Limb (tissue), 2 donors: ENCODE results near the gene PRDM8.
"Not testable (repeated sequence)": the region's sequence is repeated elsewhere in the genome, so short reads cannot be mapped to it uniquely, and the experiment has no call there.

Experiments used
- DNase-seq, 2 donors: peaks; one replicate each; pipeline ENCODE4 v3.0.0-alpha.2; 2016; ENCODE audit errors: extremely low spot score in 2 of 2

The PRDM8 gene

DNA sequence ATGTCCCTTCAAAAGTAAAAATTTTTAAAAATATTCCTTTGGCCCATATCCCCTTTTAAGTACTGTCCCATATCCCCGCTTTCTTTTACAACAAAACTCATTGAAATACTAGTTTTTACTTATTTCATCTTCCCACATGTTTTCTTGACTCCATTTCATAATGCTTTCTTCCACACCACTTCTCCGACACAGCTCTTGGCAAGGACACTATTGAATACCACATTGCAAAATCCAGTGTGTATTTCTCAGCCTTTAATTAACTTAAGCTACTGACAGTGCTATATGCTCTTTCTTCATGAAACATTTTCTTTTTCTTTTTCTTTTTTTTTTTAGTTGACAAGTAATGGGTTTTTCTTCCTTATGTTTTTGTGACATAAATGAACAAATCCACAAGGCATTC, 28.8 kb downstream of the PRDM8 start:
- DNase-seq = no peak

- DNase-seq = no peak
Measured at GRCh38 chr4:80228460-80228859, 31.2 kb downstream of the PRDM8 start.

- DNase-seq = no peak
Measured at GRCh38 chr4:80229128-80229527, 31.8 kb downstream of the PRDM8 start.

DNA sequence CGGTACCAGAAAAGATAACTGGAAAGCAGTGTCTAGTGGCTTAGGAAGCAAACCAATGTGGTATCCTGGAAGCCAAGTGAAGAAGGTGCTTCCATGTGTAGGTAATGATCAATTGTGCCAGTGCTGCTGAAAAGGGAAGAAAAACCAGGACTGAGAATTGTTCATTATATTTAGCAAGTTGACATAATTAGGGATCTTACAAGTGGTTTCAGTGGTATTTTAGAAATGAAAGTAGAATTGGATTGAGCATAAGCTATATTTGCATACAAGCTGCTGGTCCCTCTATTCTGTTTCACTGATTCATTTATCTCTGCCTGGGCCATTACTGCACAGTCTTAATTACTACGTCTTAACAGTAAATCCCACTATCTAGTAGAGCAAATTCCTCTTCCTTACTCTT, 32.3 kb downstream of the PRDM8 start:
- no peak for DNase-seq

DNA sequence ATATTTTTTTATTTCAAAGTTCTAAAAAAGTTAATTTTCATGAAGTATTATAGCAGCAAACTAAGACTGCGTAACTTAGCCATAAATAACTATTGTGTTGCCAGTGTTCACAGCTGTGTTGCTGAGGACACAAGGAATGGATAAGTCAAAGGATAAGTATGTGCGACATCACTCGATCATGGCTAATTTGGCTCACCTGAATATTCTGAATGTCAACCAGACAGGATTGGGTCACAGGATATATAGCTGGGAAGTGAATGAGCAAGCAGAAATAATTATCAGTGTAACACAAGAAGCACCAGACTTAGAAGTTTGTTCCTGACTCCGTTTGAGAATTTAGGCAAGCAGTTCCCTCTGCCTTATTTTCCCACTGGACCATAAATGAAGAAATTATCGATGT, 33.9 kb downstream of the PRDM8 start:
- no peak for DNase-seq

GRCh38 chr4:80232707-80233370, 35.5 kb downstream of the PRDM8 start:
- DNase-seq = no peak

DNA sequence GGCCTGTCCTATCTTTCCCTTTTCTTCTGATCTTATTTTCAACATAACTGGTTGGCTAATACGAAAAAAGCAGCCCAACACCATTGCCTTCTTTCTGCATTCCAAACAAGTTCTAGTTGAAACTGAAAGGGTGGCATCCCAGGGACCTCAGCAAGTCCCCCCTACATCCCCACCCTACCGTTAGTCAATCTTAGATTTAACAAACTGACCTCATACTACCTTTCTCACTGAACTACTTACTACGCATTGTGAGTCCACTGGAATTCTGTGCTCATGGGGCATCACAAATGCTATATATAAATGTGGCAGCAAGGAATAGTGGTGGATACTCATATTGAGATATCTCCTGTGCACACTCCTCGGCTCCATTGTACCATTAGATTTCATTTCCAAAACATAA, 36.1 kb downstream of the PRDM8 start:
- no peak for DNase-seq

DNA sequence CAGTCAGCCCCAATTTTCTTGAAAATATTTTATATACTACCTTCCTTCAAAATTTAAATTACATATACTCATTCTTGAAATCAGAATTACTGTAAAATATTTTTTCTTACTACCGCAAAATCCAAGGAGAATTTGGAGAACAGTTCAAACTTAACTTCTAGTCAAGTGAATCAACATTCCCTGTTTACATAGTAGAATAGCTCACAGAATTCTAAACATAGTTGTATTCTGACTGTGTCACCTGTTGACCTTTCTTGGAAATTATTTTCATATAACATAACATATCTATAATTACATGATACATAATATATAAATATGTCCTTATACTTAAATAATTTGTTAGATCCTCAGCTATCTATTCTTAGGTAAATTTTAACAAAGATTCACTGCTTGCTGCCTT, 38.1 kb downstream of the PRDM8 start:
- no peak for DNase-seq

GRCh38 chr4:80237992-80238391, 40.7 kb downstream of the PRDM8 start:
- no peak for DNase-seq

GRCh38 chr4:80239480-80240150, 42.3 kb downstream of the PRDM8 start:
- no peak for DNase-seq

DNA sequence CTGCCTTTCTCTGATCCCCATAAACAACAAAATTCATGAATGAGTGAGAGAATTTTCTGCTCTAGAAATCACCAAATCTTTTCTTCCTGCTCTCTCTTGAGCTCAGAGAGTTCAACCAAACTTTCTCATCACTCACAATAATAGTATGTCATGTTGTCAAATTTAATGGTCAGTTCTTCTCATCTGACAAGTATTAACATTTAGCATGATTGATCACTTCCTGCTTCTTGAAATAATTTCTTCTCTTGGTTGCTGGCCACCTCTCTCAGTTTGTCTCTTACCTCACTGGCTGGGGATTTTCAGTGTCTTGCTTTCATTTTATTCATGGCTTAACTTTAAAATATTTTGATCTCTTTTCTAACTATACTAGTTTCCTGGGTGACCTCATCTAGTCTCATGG, 43.7 kb downstream of the PRDM8 start:
- DNase-seq = no peak

DNA sequence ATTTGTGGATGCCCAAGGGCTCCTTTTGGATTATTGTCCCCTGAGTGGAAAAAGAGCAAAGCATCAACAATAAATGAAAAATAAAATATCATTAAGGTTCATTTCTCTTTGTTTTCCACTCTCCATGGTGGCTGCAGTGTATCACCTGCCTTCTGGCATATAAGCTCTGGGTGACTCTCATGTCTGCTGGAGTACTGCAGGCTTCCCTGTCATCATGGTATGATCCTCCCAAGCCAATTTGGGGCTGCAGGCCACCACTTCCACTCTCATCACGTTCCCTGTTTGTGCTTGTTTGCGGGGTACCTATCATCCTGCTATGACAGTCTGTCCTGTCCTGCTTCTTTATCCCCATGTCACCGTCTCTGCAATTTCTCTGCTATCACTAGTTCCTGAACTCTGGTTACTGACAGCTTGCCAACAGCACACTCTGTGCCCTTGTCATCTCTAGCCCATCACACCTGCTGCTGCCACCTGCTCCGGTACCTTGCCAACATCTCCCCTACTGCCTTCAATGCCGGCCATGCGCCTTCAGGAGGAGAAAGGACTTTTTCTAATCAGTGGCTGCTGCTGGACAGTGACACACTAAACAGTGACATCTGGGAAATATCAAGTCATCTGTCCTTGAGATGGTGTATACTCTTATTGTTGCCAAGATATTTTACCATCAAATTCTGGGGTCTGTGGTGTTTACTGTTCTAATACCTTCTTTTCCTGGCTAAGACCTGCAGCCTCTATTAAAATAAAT, 46.1 kb downstream of the PRDM8 start:
- no peak for DNase-seq

GRCh38 chr4:80247484-80247883, 50.2 kb downstream of the PRDM8 start:
- not testable (repeated sequence) for DNase-seq

DNA sequence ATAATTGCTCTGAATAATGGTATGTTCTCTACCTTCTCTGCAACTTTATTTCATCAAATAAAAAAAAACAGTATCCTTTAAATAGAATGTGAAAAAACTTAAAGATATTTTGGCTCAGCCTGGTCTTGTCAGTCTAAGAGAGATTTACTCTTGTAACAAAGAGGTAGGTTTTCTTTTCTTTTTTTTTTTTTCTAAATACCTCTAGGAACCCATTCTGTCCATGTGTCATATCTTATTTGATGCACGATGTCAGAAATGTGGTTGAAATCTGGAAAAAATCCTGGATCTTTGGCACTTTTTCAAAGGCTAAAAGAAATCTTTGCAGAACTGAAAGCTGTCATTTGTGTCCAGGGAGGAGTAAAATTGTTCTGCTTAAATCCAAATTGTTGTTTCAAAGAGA, 51.8 kb downstream of the PRDM8 start:
- DNase-seq = no peak

DNA sequence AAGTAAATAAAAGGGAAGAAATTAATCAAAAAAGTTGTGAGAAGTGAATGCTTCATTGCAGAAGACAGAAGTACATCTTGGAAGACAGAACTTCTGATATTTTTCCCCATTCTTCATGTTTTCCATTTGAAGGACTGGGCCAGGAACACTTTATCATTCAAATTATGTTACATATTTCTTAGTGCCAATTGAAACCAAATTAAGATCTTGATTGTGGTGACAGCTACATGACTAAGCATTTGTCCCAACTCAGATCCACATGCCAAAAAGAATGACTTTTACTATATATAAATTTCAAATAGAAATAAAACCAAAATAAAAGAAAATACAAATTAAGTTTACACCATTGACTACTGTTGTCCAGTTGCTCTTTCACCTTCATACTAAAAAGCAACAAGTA, 55.1 kb downstream of the PRDM8 start:
- no peak for DNase-seq

DNA sequence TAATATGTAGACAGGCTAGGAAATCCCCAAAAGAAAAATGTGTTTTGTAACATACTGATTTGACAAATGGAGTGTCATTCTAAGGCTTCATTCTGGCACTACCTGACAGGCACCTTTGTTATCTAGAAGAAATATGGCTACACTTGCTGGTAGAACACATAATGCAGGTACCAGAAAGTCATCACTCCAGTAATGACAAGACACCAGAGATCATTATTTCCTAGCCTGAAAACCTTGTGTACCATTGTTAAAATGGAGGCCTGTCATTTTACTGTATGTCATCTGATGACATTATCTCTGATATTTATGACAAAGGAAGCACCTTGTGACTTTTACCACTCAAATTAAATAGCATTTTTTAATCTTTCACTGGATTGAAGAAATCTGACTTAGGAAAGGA, 55.6 kb downstream of the PRDM8 start:
- DNase-seq = no peak

DNA sequence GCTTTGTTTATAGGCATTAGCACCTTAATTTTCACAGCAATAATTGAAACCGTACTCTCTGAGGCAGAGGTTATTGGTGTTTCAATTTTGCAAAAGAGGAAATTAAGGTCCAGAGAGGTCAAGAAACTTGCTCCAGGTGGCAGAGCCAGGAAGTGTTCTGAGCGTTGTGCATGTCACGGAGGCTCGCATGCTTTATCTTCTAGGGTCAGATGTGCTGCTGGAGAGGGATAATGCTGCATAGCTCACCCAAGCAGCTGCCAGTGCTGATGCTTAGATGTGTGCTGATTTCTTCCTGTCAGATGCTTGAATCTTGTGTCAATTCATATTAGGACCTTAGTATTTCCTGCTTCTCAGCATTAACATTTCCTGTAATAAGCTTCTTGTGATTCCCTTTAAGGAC, 56.2 kb downstream of the PRDM8 start:
- DNase-seq = no peak
